Calu3 (cell line): Measurements from ENCODE around the gene DNAAF5. TPM values are rescaled to one million over a fixed set of nuclear protein-coding genes. Genes with fewer than 3 reads are reported as not detected.

Source experiments
- BruUV-seq: library from RNA; stranded (reverse); fragments of 400-500 nt; replicated peaks from 2 replicates; lab custom pipeline; 2021; lab: Mats Ljungman, UMichigan
- CTCF ChIA-PET: fragments of 300-600 bp; sonication (Branson Sonifier 250); formaldehyde crosslinking; loops from one replicate; lab custom pipeline; 2022; ENCODE audit warnings: antibody characterized with exemption; lab: Charles Lee
- DNase-seq: peaks from one replicate; pipeline ENCODE4 v3.0.0; 2022
- H3K27ac Mint-ChIP-seq: one replicate; pipeline ENCODE4 v1.8.0; 2022; ENCODE audit warnings: mixed read lengths; ENCODE audit not compliant: unreplicated experiment
- H3K27me3 Mint-ChIP-seq: one replicate; pipeline ENCODE4 v1.8.0; 2022; ENCODE audit warnings: mixed read lengths; ENCODE audit not compliant: unreplicated experiment
- H3K36me3 Mint-ChIP-seq: one replicate; pipeline ENCODE4 v1.8.0; 2022; ENCODE audit warnings: mild to moderate bottlenecking, moderate library complexity, mixed read lengths; ENCODE audit not compliant: insufficient read depth, unreplicated experiment
- H3K4me1 Mint-ChIP-seq: one replicate; pipeline ENCODE4 v1.8.0; 2022; ENCODE audit warnings: mild to moderate bottlenecking, low read depth, mixed read lengths; ENCODE audit not compliant: unreplicated experiment
- H3K4me3 Mint-ChIP-seq: one replicate; pipeline ENCODE4 v1.8.0; 2022; ENCODE audit warnings: mild to moderate bottlenecking, low read depth, moderate library complexity, mixed read lengths; ENCODE audit not compliant: unreplicated experiment
- H3K9me3 Mint-ChIP-seq: one replicate; pipeline ENCODE4 v1.8.0; 2022; ENCODE audit warnings: low read depth, mixed read lengths; ENCODE audit not compliant: unreplicated experiment
- intact Hi-C: fragments of 100-400 bp; cut with micrococcal nuclease; formaldehyde crosslinking; loops from one replicate; pipeline ENCODE4 v1.10.0; 2022; ENCODE audit not compliant: unreplicated experiment
- total RNA-seq: library from RNA; stranded (reverse); gene quantifications from 2 replicates; pipeline ENCODE4 v1.2.3, GENCODE V29; 2022
- TF ChIP-seq, protein P1 (sequence below): fragments of 200-600 bp; IDR thresholded peaks from one replicate; pipeline ENCODE4 v1.8.0; 2022; ENCODE audit warnings: antibody characterized with exemption; ENCODE audit not compliant: unreplicated experiment

Gene DNAAF5
- total RNA-seq, 1 experiment from 2014 or later = 57.2 TPM

DNA sequence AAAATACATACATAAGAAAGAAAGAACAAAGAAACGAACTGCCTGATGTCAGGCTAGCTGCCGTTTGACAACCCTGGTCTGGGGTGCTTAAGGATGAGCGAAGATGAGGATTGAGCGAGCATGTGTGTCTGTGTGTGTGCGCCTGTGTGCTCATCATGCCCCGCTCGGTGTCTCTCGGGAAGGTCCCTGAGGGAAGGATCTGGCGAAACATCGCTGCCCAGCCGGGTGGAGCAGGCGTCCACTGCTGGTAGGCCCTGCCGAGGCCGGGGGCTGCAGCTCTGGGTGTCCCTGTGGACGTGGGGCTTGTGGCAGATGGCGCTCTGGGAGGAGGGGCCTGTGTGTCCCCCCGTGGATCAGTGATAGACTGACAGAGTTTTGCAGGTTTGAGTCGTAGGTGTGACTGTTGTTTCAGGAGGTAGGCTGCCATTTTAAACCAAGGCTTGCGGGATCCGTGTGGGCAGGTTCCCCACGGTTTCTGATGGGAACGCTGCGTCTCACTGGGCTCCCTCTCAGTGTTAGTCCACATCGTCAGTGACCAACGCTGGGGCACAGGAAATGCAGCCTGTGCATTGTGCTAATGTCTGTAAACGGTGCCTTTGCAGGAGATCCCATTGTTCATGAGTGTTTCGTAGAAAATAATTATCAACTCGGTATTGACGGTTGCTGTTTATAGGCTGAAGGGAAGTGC, 99.9 kb downstream of the DNAAF5 start:
- no peaks in the 10 kb centered on the region for H3K9me3 Mint-ChIP-seq
- H3K27me3 Mint-ChIP-seq = no peaks in the 10 kb centered on the region
- BruUV-seq = no TSS peak
- H3K4me3 Mint-ChIP-seq = no peak overlapping the region
- H3K36me3 Mint-ChIP-seq = peaks cover 22% of the 10 kb centered on the region
- intact Hi-C loops = no loop called here
- H3K27ac Mint-ChIP-seq = no peak overlapping the region
- CTCF ChIA-PET = interaction anchor here (0.6 kb wide), 2 partner anchors 122 to 1378 kb away, joined by 3 to 6 read pairs; no protein-coding TSS in a partner anchor
- DNase-seq = no peak
- TF ChIP-seq, protein P1, sequence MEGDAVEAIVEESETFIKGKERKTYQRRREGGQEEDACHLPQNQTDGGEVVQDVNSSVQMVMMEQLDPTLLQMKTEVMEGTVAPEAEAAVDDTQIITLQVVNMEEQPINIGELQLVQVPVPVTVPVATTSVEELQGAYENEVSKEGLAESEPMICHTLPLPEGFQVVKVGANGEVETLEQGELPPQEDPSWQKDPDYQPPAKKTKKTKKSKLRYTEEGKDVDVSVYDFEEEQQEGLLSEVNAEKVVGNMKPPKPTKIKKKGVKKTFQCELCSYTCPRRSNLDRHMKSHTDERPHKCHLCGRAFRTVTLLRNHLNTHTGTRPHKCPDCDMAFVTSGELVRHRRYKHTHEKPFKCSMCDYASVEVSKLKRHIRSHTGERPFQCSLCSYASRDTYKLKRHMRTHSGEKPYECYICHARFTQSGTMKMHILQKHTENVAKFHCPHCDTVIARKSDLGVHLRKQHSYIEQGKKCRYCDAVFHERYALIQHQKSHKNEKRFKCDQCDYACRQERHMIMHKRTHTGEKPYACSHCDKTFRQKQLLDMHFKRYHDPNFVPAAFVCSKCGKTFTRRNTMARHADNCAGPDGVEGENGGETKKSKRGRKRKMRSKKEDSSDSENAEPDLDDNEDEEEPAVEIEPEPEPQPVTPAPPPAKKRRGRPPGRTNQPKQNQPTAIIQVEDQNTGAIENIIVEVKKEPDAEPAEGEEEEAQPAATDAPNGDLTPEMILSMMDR = no peak
- peaks cover 42% of the 10 kb centered on the region for H3K4me1 Mint-ChIP-seq

DNA sequence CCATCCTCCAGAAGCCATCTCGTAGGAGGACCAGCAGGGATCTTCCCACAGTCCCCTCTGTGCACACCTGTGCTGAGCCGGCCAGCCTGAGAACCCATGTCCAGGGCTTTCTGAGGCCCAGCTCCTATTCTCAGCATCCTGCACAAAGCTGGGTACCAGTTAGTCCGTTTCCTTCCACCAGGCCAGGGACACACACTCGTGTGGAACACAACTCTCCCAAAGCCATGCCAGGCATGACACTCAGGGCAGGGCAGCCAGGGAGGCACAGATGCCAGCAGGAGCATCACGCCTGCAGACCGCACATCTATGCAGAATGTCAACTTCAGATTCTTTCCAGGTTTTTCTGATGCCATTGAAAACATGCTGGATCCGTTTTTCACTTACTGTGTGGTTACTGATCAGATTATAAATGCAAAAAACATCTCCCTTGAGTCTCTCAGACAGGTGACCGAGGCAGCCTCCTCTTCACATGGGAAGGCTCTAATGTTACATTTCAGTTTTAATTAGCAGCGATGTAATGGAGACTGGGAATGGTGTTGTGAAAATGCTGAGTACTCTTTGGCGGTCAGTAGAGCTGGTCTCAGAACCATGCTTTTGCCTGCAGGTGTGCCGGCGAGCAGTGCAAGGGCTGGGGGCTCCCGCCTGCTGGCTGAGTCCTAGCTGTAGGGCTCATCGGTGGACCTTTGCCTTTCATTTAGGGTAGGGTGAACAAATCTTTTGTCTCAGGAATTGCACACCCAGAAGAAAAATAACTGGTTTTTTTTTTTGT, 102.5 kb downstream of the DNAAF5 start:
- Mint-ChIP-seq H3K9me3 (no peaks in the 10 kb centered on the region), H3K27me3 (no peaks in the 10 kb centered on the region), H3K36me3 (peaks cover 36% of the 10 kb centered on the region), H3K4me3 (no peak overlapping the region), H3K27ac (no peak overlapping the region), H3K4me1 (peaks cover 45% of the 10 kb centered on the region)
- CTCF ChIA-PET = interaction anchor here (1.0 kb wide), 1 partner anchor 16 kb away, joined by 3 read pairs; no protein-coding TSS in a partner anchor
- intact Hi-C loops = no loop called here
- BruUV-seq = no TSS peak
- DNase-seq = no peak
- TF ChIP-seq, protein P1 = no peak

DNA sequence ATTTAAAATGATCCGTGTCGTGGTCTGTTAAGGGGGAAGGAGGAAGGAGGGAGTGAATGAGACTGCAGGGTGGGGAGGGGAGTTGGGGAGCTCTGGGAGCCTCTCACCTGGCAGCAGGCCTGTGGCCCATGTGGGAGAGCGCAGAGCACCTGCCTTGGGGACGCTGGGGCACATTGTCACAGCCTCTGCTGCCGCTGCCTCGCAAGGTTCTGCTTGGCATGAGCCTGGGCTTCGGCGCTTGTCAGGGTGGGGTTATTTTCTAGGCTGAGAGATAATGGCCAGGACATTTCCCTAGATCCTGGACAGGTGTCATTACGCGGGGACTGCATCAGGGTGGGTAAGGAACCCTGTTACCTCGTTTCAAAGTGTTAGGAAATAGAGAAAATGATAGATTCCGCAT, 103.6 kb downstream of the DNAAF5 start:
- TF ChIP-seq, protein P1 = no peak
- no peak for DNase-seq
- Mint-ChIP-seq H3K27ac (peak overlapping the region; percentile 91), H3K36me3 (peaks cover 36% of the 10 kb centered on the region), H3K4me3 (peak overlapping the region; percentile 58), H3K4me1 (peaks cover 43% of the 10 kb centered on the region), H3K9me3 (no peaks in the 10 kb centered on the region), H3K27me3 (no peaks in the 10 kb centered on the region)
- CTCF ChIA-PET = no interaction called here
- no TSS peak for BruUV-seq
- intact Hi-C loops = loop anchor here (2.0 to 5.0 kb wide), 3 partner anchors 13 to 508 kb away; no protein-coding TSS in a partner anchor

DNA sequence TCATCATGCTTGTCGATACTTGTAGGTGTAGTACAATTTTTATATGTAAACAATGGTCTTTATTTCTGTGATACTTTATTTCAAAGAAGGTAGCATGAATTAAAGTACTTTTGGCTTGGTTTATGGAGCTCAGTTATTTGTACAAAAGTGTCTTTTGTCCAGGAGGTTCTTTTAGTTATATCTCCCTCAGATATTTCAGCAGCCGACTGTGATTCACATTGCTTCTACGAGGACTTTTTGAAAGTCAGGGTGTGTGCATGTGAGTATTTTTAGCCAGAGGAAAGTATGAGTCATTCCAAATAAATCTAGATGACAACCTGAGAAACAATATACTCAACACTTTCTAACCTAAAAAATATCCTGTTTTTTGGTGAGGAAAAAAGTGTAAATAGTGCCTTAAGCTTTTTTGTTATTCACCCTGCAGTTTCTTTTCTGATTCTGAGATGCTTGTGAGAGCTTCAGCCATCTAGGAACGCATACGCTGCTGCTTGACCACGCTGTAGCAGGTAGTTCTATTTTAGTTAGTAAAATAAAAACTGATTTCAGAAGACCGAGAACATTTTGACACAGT, 105.2 kb downstream of the DNAAF5 start:
- peak overlapping the region; percentile 91 for H3K27ac Mint-ChIP-seq
- H3K36me3 Mint-ChIP-seq = peaks cover 50% of the 10 kb centered on the region
- peak; percentile 58 for DNase-seq
- TF ChIP-seq, protein P1 = no peak
- CTCF ChIA-PET = interaction anchor here (0.5 to 2.4 kb wide), 8 partner anchors 15 to 1010 kb away, joined by 3 to 18 read pairs (median 6); no protein-coding TSS in a partner anchor
- peaks cover 56% of the 10 kb centered on the region for H3K4me1 Mint-ChIP-seq
- H3K9me3 Mint-ChIP-seq = no peaks in the 10 kb centered on the region
- BruUV-seq = TSS peak; percentile 92
- intact Hi-C loops = loop anchor here (2.0 to 5.0 kb wide), 3 partner anchors 15 to 509 kb away; no protein-coding TSS in a partner anchor
- peak overlapping the region; percentile 58 for H3K4me3 Mint-ChIP-seq
- H3K27me3 Mint-ChIP-seq = no peaks in the 10 kb centered on the region
